Measurements from ENCODE around the gene VAC14. TPM values are rescaled to one million over a fixed set of nuclear protein-coding genes. Genes with fewer than 3 reads are reported as not detected.
"Not testable (repeated sequence)": the region's sequence is repeated elsewhere in the genome, so short reads cannot be mapped to it uniquely, and the experiment has no call there.

Gene VAC14
- total RNA-seq, 1 experiment from 2014 or later: 35.3 TPM

DNA sequence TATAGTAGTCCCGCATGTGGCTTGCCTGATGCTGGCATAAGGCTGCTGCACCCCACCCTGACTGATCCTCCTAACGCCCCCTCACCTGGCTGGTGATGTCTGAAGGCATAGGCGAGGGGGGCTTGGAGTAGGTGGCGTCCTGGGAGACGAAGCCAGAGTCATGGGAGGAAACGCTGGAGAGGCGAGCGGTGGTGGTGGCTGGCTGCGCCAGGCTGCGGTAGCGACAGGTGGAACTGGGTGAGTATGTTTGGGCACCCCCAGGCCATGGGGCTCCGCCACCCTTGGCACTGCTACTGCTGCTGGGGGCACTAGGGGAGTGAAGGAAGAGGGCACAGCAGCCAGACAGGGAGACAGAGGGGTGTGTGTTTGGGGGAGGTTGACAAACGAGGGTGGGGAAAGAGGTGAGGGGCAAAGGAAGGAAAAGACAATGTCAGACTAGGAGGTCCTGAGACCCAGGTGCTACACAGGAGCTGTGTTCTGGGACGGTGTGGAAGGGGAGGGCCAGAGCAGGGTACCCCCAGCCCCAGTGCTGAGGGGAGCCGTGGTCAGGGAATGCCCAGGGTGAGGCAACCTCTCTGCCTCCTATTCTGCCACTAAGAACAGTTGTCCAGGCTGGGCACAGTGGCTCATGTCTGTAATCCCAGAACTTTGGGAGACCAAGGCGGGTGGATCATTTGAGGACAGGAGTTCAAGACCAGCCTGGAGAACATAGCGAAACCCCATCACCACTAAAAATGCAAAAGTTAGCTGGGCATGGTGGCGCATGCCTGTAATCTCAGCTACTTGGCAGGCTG, 126.5 kb downstream of the VAC14 start:
- CTCF ChIA-PET: interaction anchor here (1.7 kb wide), 1 partner anchor 97 kb away, joined by 6 read pairs; no protein-coding TSS in a partner anchor

DNA sequence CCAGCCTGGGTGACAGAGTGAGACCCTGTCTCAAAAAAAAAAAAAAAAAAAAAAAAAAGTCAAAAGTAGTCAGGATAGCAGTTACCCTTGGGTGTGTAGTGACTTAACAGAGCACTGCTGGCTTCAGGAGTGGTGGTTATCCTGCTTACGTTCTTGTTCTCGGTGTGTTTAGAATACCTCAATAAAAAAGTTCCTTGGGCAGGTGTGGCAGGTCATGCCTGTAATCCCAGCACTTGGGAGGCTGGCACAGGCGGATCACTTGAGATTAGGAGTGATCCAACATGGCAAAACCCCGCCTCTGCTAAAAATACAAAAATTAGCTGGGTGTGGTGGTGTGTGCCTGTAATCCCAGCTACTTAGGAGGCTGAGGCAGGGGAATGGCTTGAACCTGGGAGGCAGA, 130.0 kb downstream of the VAC14 start:
- H2AFZ ChIP-seq (ENCODE audit: low read depth, low read length, poor library complexity, severe bottlenecking); intact Hi-C loops (cut with micrococcal nuclease); CTCF ChIA-PET; H3K4me3 ChIP-seq (replicated peaks in 1 of 2; ENCODE audit: low read depth in 1 of 2, low read length in 2 of 2); DNase-seq (ENCODE audit: low read depth, low spot score); H3K4me1 ChIP-seq (ENCODE audit: control insufficient read depth in 1 of 2, insufficient read depth in 2 of 2, low read length in 2 of 2); POLR2A ChIA-PET; H4K20me1 ChIP-seq (ENCODE audit: insufficient read depth); H3K9me3 ChIP-seq (ENCODE audit: control insufficient read depth in 1 of 2, insufficient read depth in 1 of 2, low read depth in 1 of 2, low read length in 2 of 2); H3K9ac ChIP-seq (ENCODE audit: low read length); H3K27me3 ChIP-seq (ENCODE audit: insufficient read depth, low read length); H3K79me2 ChIP-seq (ENCODE audit: insufficient read depth, low read length); H3K9me2 ChIP-seq (ENCODE audit: insufficient read depth); H3K27ac ChIP-seq (ENCODE audit: low read depth, low read length); BruUV-seq (replicated peaks); ATAC-seq; RAD21 ChIA-PET (ENCODE audit: low non-redundant PET in 1 of 2, low total read pairs in 2 of 2, uncharacterized antibody in 2 of 2, unreplicated experiment in 2 of 2); H3K4me2 ChIP-seq (ENCODE audit: low read length): not testable (repeated sequence)
- peaks cover 16 to 26% of the 10 kb centered on the region in 2 experiments; a peak in 3 of 4 replicates for H3K36me3 ChIP-seq (ENCODE audit: control insufficient read depth in 1 of 2, insufficient read depth in 2 of 2, low read length in 2 of 2)

More for the DNA sequence above, 126.5 kb downstream of the VAC14 start:
- Histone ChIP-seq H4K20me1 (ENCODE audit: insufficient read depth) (no peaks in the 10 kb centered on the region), H3K27me3 (ENCODE audit: insufficient read depth, low read length) (no peaks in the 10 kb centered on the region), H3K27ac (ENCODE audit: low read depth, low read length) (no peak overlapping the region), H2AFZ (ENCODE audit: low read depth, low read length, poor library complexity, severe bottlenecking) (no peak overlapping the region), H3K79me2 (ENCODE audit: insufficient read depth, low read length) (no peaks in the 10 kb centered on the region; the same call in 1 of the 2 replicates), H3K4me1 (ENCODE audit: control insufficient read depth in 1 of 2, insufficient read depth in 2 of 2, low read length in 2 of 2) (no peaks in the 10 kb centered on the region), H3K9ac (ENCODE audit: low read length) (no peak overlapping the region), H3K9me2 (ENCODE audit: insufficient read depth) (no peaks in the 10 kb centered on the region), H3K9me3 (ENCODE audit: control insufficient read depth in 1 of 2, insufficient read depth in 1 of 2, low read depth in 1 of 2, low read length in 2 of 2) (no peaks in the 10 kb centered on the region), H3K36me3 (ENCODE audit: control insufficient read depth in 1 of 2, insufficient read depth in 2 of 2, low read length in 2 of 2) (peaks cover 32 to 39% of the 10 kb centered on the region in 2 experiments; a peak in 3 of 4 replicates), H3K4me3 (replicated peaks in 1 of 2; ENCODE audit: low read depth in 1 of 2, low read length in 2 of 2) (no peak overlapping the region), H3K4me2 (ENCODE audit: low read length) (no peak overlapping the region)
- ATAC-seq (no peak), DNase-seq (ENCODE audit: low read depth, low spot score) (no peak)
- RAD21 ChIA-PET (ENCODE audit: low non-redundant PET in 1 of 2, low total read pairs in 2 of 2, uncharacterized antibody in 2 of 2, unreplicated experiment in 2 of 2): no interaction called here
- intact Hi-C loops (cut with micrococcal nuclease): no loop called here
- no TSS peak for BruUV-seq (replicated peaks)
- TF ChIP-seq, protein P1, sequence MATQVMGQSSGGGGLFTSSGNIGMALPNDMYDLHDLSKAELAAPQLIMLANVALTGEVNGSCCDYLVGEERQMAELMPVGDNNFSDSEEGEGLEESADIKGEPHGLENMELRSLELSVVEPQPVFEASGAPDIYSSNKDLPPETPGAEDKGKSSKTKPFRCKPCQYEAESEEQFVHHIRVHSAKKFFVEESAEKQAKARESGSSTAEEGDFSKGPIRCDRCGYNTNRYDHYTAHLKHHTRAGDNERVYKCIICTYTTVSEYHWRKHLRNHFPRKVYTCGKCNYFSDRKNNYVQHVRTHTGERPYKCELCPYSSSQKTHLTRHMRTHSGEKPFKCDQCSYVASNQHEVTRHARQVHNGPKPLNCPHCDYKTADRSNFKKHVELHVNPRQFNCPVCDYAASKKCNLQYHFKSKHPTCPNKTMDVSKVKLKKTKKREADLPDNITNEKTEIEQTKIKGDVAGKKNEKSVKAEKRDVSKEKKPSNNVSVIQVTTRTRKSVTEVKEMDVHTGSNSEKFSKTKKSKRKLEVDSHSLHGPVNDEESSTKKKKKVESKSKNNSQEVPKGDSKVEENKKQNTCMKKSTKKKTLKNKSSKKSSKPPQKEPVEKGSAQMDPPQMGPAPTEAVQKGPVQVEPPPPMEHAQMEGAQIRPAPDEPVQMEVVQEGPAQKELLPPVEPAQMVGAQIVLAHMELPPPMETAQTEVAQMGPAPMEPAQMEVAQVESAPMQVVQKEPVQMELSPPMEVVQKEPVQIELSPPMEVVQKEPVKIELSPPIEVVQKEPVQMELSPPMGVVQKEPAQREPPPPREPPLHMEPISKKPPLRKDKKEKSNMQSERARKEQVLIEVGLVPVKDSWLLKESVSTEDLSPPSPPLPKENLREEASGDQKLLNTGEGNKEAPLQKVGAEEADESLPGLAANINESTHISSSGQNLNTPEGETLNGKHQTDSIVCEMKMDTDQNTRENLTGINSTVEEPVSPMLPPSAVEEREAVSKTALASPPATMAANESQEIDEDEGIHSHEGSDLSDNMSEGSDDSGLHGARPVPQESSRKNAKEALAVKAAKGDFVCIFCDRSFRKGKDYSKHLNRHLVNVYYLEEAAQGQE (IDR thresholded peaks at IDR 0.05; ENCODE audit: low read depth): no peak
- TF ChIP-seq ZNF274 (IDR thresholded peaks at IDR 0.05; ENCODE audit: low read depth, low read length): no peak
- no peak for TF ChIP-seq ZFX (IDR thresholded peaks at IDR 0.05)
- TF ChIP-seq, protein P2, sequence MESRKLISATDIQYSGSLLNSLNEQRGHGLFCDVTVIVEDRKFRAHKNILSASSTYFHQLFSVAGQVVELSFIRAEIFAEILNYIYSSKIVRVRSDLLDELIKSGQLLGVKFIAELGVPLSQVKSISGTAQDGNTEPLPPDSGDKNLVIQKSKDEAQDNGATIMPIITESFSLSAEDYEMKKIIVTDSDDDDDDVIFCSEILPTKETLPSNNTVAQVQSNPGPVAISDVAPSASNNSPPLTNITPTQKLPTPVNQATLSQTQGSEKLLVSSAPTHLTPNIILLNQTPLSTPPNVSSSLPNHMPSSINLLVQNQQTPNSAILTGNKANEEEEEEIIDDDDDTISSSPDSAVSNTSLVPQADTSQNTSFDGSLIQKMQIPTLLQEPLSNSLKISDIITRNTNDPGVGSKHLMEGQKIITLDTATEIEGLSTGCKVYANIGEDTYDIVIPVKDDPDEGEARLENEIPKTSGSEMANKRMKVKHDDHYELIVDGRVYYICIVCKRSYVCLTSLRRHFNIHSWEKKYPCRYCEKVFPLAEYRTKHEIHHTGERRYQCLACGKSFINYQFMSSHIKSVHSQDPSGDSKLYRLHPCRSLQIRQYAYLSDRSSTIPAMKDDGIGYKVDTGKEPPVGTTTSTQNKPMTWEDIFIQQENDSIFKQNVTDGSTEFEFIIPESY (IDR thresholded peaks at IDR 0.05; ENCODE audit: extremely low read depth, insufficient replicate concordance, low read length): no peak
- no peak for TF ChIP-seq POLR2A (IDR thresholded peaks at IDR 0.05; ENCODE audit: borderline replicate concordance, extremely low read depth, insufficient read depth, insufficient read length)
- POLR2A ChIA-PET: no interaction called here
